ENCODE data around the gene SUGP2.

SUGP2 gene

GRCh38 chr19:19054939-19055440, 21.7 kb upstream of the SUGP2 start:
- no peak for TF ChIP-seq CTCF (IDR thresholded peaks at IDR 0.05; ENCODE audit: low read depth, low read length, missing control alignments)
- in situ Hi-C loops (cut with HindIII; ENCODE audit: low sequenced_read_pairs), result no loop called here
- DNase-seq (ENCODE audit: low read depth), result no peak
- H3K4me3 ChIP-seq (ENCODE audit: low read depth, low read length), result no peak overlapping the region

- in situ Hi-C loops (cut with HindIII; ENCODE audit: low sequenced_read_pairs), result no loop called here
- TF ChIP-seq CTCF (IDR thresholded peaks at IDR 0.05; ENCODE audit: low read depth, low read length, missing control alignments), result no peak
- H3K4me3 ChIP-seq (ENCODE audit: low read depth, low read length), result no peak overlapping the region
These were observed 21.1 kb upstream of the SUGP2 start for GRCh38 chr19:19054315-19054938.

GRCh38 chr19:19053508-19054314, 20.4 kb upstream of the SUGP2 start:
- TF ChIP-seq CTCF (IDR thresholded peaks at IDR 0.05; ENCODE audit: low read depth, low read length, missing control alignments), result peak; percentile 73
- no peak overlapping the region for H3K4me3 ChIP-seq (ENCODE audit: low read depth, low read length)
- no peak for DNase-seq (ENCODE audit: low read depth)
- in situ Hi-C loops (cut with HindIII; ENCODE audit: low sequenced_read_pairs), result no loop called here

More at GRCh38 chr19:19054315-19054938, 21.1 kb upstream of the SUGP2 start:
- no peak for DNase-seq (ENCODE audit: low read depth)

GRCh38 chr19:19052921-19053320, 19.6 kb upstream of the SUGP2 start:
- TF ChIP-seq CTCF (IDR thresholded peaks at IDR 0.05; ENCODE audit: low read depth, low read length, missing control alignments), result no peak
- no peak for DNase-seq (ENCODE audit: low read depth)
- in situ Hi-C loops (cut with HindIII; ENCODE audit: low sequenced_read_pairs), result no loop called here
- no peak overlapping the region for H3K4me3 ChIP-seq (ENCODE audit: low read depth, low read length)

GRCh38 chr19:19051478-19052213, 18.3 kb upstream of the SUGP2 start:
- no peak overlapping the region for H3K4me3 ChIP-seq (ENCODE audit: low read depth, low read length)
- in situ Hi-C loops (cut with HindIII; ENCODE audit: low sequenced_read_pairs), result no loop called here
- no peak for TF ChIP-seq CTCF (IDR thresholded peaks at IDR 0.05; ENCODE audit: low read depth, low read length, missing control alignments)
- no peak for DNase-seq (ENCODE audit: low read depth)

GRCh38 chr19:19050731-19051130, 17.4 kb upstream of the SUGP2 start:
- TF ChIP-seq CTCF (IDR thresholded peaks at IDR 0.05; ENCODE audit: low read depth, low read length, missing control alignments), result no peak
- DNase-seq (ENCODE audit: low read depth), result no peak
- H3K4me3 ChIP-seq (ENCODE audit: low read depth, low read length), result no peak overlapping the region
- in situ Hi-C loops (cut with HindIII; ENCODE audit: low sequenced_read_pairs), result no loop called here

Measured in astrocyte of the cerebellum (primary cell).